A673 (cell line): Measurements from ENCODE around the gene GALNT3. TPM values are rescaled to one million over a fixed set of nuclear protein-coding genes. Genes with fewer than 3 reads are reported as not detected.

ENCODE experiments used
- BruUV-seq: library from RNA; stranded (reverse); fragments of 400-500 nt; replicated peaks from 2 replicates; lab custom pipeline; 2021; lab: Mats Ljungman, UMichigan
- CTCF ChIA-PET: fragments of 300-600 bp; sonication (Branson Sonifier 250); formaldehyde crosslinking; loops from one replicate; lab custom pipeline; 2022; ENCODE audit warnings: antibody characterized with exemption; lab: Charles Lee
- POLR2A ChIA-PET: fragments of 300-600 bp; sonication (Branson Sonifier 250); formaldehyde crosslinking; loops from one replicate; lab custom pipeline; 2022; ENCODE audit warnings: antibody characterized with exemption; ENCODE audit not compliant: low non-redundant PET; lab: Charles Lee
- DNase-seq: peaks from one replicate; pipeline ENCODE4 v3.0.0-alpha.2; 2015; ENCODE audit warnings: low spot score
- H3K27ac ChIP-seq: fragments of 200-600 bp; sonication (generic); 2 replicates; pipeline ENCODE4 v1.5.1; 2016; ENCODE audit warnings: mixed run types, low read depth, mild to moderate bottlenecking, mixed read lengths, antibody characterized with exemption, low read length; ENCODE audit not compliant: poor library complexity, severe bottlenecking
- H3K27me3 ChIP-seq: fragments of 200-600 bp; sonication (generic); replicated peaks from 2 replicates; pipeline ENCODE4 v1.6.1; 2017; ENCODE audit warnings: mixed run types, low read depth, mild to moderate bottlenecking, mixed read lengths, antibody characterized with exemption, low read length; ENCODE audit not compliant: insufficient read depth, poor library complexity
- H3K36me3 ChIP-seq: fragments of 200-600 bp; sonication (generic); 2 replicates; pipeline ENCODE4 v1.6.1; 2016; ENCODE audit warnings: mixed run types, mild to moderate bottlenecking, mixed read lengths, antibody characterized with exemption, low read length; ENCODE audit not compliant: insufficient read depth, poor library complexity, severe bottlenecking
- H3K4me1 ChIP-seq: fragments of 200-600 bp; sonication (generic); 2 replicates; pipeline ENCODE4 v1.6.1; 2017; ENCODE audit warnings: mixed run types, mild to moderate bottlenecking, mixed read lengths, antibody characterized with exemption, low read length; ENCODE audit not compliant: insufficient read depth, poor library complexity, severe bottlenecking
- H3K4me3 ChIP-seq: fragments of 200-600 bp; sonication (generic); 2 replicates; pipeline ENCODE4 v1.5.1; 2016; ENCODE audit warnings: low read depth, mixed run types, mild to moderate bottlenecking, mixed read lengths, low read length; ENCODE audit not compliant: poor library complexity, severe bottlenecking
- H3K9me3 ChIP-seq: fragments of 200-600 bp; sonication (generic); 2 replicates; pipeline ENCODE4 v1.6.1; 2016; ENCODE audit warnings: mixed run types, low read depth, mild to moderate bottlenecking, mixed read lengths, antibody characterized with exemption, low read length; ENCODE audit not compliant: poor library complexity, severe bottlenecking
- CTCF ChIP-seq: fragments of 300-800, 200-600 bp; sonication (generic); conservative IDR thresholded peaks from 2 replicates; pipeline ENCODE4 v1.5.1; 2017; ENCODE audit warnings: low read depth, mild to moderate bottlenecking, antibody characterized with exemption, low read length, moderate library complexity, mixed read lengths
- EZH2 ChIP-seq: fragments of 200-600 bp; sonication (generic); IDR thresholded peaks from 2 replicates; pipeline ENCODE4 v1.6.1; 2017; ENCODE audit warnings: borderline replicate concordance, low read depth, mild to moderate bottlenecking, mixed read lengths, antibody characterized with exemption, low read length; ENCODE audit not compliant: poor library complexity, severe bottlenecking
- intact Hi-C: fragments of 100-400 bp; cut with micrococcal nuclease; formaldehyde crosslinking; loops from one replicate; pipeline ENCODE4 v1.10.0; 2022; ENCODE audit not compliant: unreplicated experiment
- total RNA-seq: library from RNA; stranded (reverse); gene quantifications from 2 replicates; pipeline ENCODE4 v1.2.3, GENCODE V29; 2021

Gene GALNT3
- total RNA-seq, 1 experiment from 2014 or later = 4.6 TPM

- BruUV-seq = no TSS peak
- Histone ChIP-seq H3K36me3 (no peaks in the 10 kb centered on the region), H3K27me3 (no peaks in the 10 kb centered on the region), H3K4me1 (no peaks in the 10 kb centered on the region), H3K27ac (no peak overlapping the region), H3K4me3 (no peak overlapping the region), H3K9me3 (peaks cover 8% of the 10 kb centered on the region)
- TF ChIP-seq EZH2 = no peak
- TF ChIP-seq CTCF = no peak
- DNase-seq = peak; percentile 37
- CTCF ChIA-PET = interaction anchor here (1.8 kb wide), 1 partner anchor 539 kb away, joined by 7 read pairs; the partner anchor contains the start of gene SCN2A
- POLR2A ChIA-PET = interaction anchor here (0.7 kb wide), 1 partner anchor 328 kb away, joined by 3 read pairs; no protein-coding TSS in a partner anchor
- intact Hi-C loops = loop anchor here (2.0 kb wide), 2 partner anchors 377 to 539 kb away; partner anchors contain the start of gene SCN2A
Measured at GRCh38 chr2:165778187-165778556, 15.9 kb downstream of the GALNT3 start.

GRCh38 chr2:165777522-165778186 lies 16.4 kb downstream of the GALNT3 start:
- CTCF ChIA-PET = interaction anchor here (1.8 kb wide), 1 partner anchor 538 kb away, joined by 7 read pairs; the partner anchor contains the start of gene SCN2A
- no peak overlapping the region for H3K27ac ChIP-seq
- intact Hi-C loops = loop anchor here (2.0 kb wide), 2 partner anchors 377 to 539 kb away; partner anchors contain the start of gene SCN2A

GRCh38 chr2:165776796-165777195 lies 17.3 kb downstream of the GALNT3 start:
- no peaks in the 10 kb centered on the region for H3K4me1 ChIP-seq
- TF ChIP-seq EZH2 (no peak), CTCF (no peak)
- ChIA-PET POLR2A (no interaction called here), CTCF (no interaction called here)
- no peak overlapping the region for H3K4me3 ChIP-seq
- no peaks in the 10 kb centered on the region for H3K36me3 ChIP-seq
- H3K9me3 ChIP-seq = peaks cover 8% of the 10 kb centered on the region
- no peaks in the 10 kb centered on the region for H3K27me3 ChIP-seq
- no peak for DNase-seq
- no TSS peak for BruUV-seq
- intact Hi-C loops = no loop called here
- no peak overlapping the region for H3K27ac ChIP-seq

More at GRCh38 chr2:165777522-165778186, 16.4 kb downstream of the GALNT3 start:
- no TSS peak for BruUV-seq
- Histone ChIP-seq H3K36me3 (no peaks in the 10 kb centered on the region), H3K4me1 (no peaks in the 10 kb centered on the region), H3K27me3 (no peaks in the 10 kb centered on the region), H3K9me3 (peaks cover 8% of the 10 kb centered on the region), H3K4me3 (no peak overlapping the region)
- no peak for DNase-seq
- POLR2A ChIA-PET = no interaction called here
- TF ChIP-seq CTCF (no peak), EZH2 (no peak)
